HG02840 (cell line): ENCODE results near the gene KLRC3.
A peak's percentile ranks its signal among the peaks of the same experiment; 100 is the strongest.
"Not testable (repeated sequence)": the region's sequence is repeated elsewhere in the genome, so short reads cannot be mapped to it uniquely, and the experiment has no call there.

Experiments used
- ATAC-seq: cut with Tn5 transposase; IDR thresholded peaks from one replicate; pipeline ENCODE4 v1.9.1; 2021; ENCODE audit warnings: mild to moderate bottlenecking, moderate library complexity, moderate number of reproducible peaks; ENCODE audit not compliant: unreplicated experiment, low FRiP score

The KLRC3 gene

GRCh38 chr12:10371893-10372535 lies 48.4 kb downstream of the KLRC3 start:
- ATAC-seq, result not testable (repeated sequence)

- ATAC-seq, result no peak
Measured at GRCh38 chr12:10369557-10370415, 50.6 kb downstream of the KLRC3 start.

- ATAC-seq, result no peak
Measured at GRCh38 chr12:10368206-10369171, 51.9 kb downstream of the KLRC3 start.

- ATAC-seq, result not testable (repeated sequence)
Measured at GRCh38 chr12:10367714-10368113, 52.7 kb downstream of the KLRC3 start.

- ATAC-seq, result no peak
Measured at GRCh38 chr12:10366875-10367274, 53.5 kb downstream of the KLRC3 start.

- ATAC-seq, result no peak
Measured at GRCh38 chr12:10365696-10366405, 54.5 kb downstream of the KLRC3 start.

GRCh38 chr12:10364815-10365622 lies 55.4 kb downstream of the KLRC3 start:
- peak; percentile 55 for ATAC-seq

- peak; percentile 89 for ATAC-seq
Measured at GRCh38 chr12:10363914-10364814, 56.2 kb downstream of the KLRC3 start.

- ATAC-seq, result no peak
Measured at GRCh38 chr12:10363658-10363913, 56.8 kb downstream of the KLRC3 start.

- no peak for ATAC-seq
Measured at GRCh38 chr12:10362828-10363657, 57.4 kb downstream of the KLRC3 start.

- ATAC-seq, result no peak
Measured at GRCh38 chr12:10362325-10362724, 58.1 kb downstream of the KLRC3 start.
